ENCODE measurements around the gene CORO2B.
"Not testable (repeated sequence)": the region's sequence is repeated elsewhere in the genome, so short reads cannot be mapped to it uniquely, and the experiment has no call there.

The CORO2B gene

DNA sequence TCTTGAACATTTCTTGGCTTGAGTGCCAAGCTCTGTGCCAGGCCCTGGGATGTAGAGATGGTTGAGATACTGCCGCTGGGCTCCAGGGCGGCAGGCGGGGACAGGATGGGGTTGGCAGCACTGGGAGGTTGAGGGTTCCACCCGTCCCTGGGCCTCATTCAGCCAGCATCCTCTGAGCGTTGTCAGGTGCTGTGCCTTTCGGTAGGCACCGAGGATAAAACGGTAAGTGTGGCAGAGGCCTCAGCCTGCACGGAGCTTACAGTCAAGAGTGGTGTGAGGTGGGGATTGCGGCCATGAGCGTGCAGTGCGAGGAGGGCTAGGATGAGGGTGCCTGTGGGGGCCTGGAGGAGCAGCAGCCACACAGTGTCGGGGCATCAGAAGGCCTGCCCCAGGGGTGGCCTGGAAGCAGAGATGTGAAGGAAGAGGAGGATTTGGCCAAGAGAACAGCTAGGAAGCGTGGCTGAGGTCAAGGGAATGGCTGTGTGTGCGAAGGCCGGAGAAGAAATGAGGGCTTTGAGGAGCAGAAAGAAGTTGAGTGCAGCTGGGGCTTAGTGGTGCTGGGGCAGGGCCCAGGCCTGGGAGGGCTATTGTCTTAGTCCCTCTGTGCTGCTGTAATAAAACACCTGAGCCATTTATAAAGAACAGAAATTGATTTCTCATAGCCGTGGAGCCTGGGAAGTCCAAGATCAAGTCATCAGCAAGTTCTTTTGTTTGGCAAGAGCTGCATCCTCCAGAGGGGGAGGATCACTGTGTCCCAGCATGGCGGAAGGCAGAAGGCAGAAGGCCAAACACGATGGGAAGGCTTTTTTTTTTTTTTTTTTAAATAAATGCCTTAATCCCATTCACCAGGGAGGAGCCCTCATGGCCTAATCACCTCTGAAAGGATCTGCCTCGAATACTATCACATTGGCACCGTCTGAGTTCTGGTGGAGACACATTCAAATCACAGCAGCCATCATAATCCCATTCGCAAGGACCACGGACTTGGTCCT lies 22.7 kb downstream of the CORO2B start:
- H3K4me1 ChIP-seq (ENCODE audit: control insufficient read depth, insufficient read depth, low read length), result peaks cover 28% of the 10 kb centered on the region
- H3K9me3 ChIP-seq (ENCODE audit: control insufficient read depth, insufficient read depth, low read length), result no peaks in the 10 kb centered on the region
- H3K27ac ChIP-seq (ENCODE audit: low read depth, low read length), result peak overlapping the region; percentile 40
- no peak overlapping the region for H3K4me3 ChIP-seq (ENCODE audit: low read depth, low read length)
- H3K36me3 ChIP-seq (ENCODE audit: control insufficient read depth, insufficient read depth, low read length), result no peaks in the 10 kb centered on the region
- H3K9ac ChIP-seq (ENCODE audit: low read depth, low read length), result no peak overlapping the region
- H3K27me3 ChIP-seq (ENCODE audit: control insufficient read depth, insufficient read depth, low read length), result no peaks in the 10 kb centered on the region

DNA sequence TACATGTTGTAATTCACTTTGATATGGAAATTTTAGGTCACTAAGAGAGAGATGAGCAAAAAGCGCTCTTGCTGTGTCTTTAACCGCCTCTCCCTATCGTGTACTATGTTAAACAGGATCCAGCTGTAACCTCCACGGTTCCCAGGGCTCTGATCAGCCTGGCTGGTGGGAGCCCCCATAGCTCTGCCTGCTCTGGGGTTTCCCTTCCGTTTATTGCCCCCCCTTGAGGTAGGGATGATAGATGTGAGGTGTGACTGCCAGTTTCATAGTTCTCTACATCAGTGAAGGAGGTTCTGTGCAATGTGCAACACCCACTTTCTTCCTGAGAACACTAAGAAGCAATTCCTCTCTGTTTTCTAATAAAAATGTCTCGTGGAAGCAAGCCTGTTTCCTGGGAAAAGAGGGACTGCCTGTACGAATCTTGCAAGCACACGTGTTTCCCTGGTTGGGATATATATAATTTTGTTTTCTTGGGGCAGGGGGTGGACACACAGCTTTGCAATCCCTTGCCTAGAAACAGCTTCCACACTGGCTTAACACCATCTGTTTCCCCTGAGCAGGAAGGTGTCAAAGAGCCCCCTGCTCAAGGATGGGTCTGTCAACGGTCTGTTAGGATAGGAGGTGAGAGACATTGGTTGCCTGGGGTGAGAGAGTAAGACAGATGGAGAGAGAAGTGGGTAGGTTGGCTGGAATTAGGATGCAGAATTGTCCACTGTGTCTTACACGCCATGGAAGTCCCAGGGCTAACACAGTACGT lies 23.8 kb downstream of the CORO2B start:
- H3K27ac ChIP-seq (ENCODE audit: low read depth, low read length), result no peak overlapping the region
- H3K36me3 ChIP-seq (ENCODE audit: control insufficient read depth, insufficient read depth, low read length), result no peaks in the 10 kb centered on the region
- H3K9ac ChIP-seq (ENCODE audit: low read depth, low read length), result no peak overlapping the region
- no peaks in the 10 kb centered on the region for H3K27me3 ChIP-seq (ENCODE audit: control insufficient read depth, insufficient read depth, low read length)
- no peaks in the 10 kb centered on the region for H3K9me3 ChIP-seq (ENCODE audit: control insufficient read depth, insufficient read depth, low read length)
- no peak overlapping the region for H3K4me3 ChIP-seq (ENCODE audit: low read depth, low read length)
- H3K4me1 ChIP-seq (ENCODE audit: control insufficient read depth, insufficient read depth, low read length), result peaks cover 28% of the 10 kb centered on the region

DNA sequence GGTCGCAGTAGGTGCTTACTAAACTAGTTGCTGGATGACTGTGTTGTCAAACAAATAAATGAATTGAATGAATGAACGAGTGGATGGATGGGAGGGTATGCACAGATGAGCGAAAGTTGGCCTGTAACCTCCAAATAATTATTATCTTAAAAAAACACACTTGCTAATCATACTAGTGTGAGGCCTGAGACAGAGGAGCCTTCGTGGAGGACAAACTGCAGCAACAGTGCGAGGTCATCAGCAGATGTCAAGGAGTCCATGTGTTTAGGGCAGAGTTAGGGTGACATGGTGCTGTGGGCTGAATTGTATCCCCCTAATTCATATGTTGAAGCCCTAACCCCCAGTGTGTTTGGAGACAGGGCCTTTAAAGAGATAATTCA lies 24.4 kb downstream of the CORO2B start:
- H3K36me3 ChIP-seq (ENCODE audit: control insufficient read depth, insufficient read depth, low read length), result no peaks in the 10 kb centered on the region
- no peaks in the 10 kb centered on the region for H3K27me3 ChIP-seq (ENCODE audit: control insufficient read depth, insufficient read depth, low read length)
- no peak overlapping the region for H3K4me3 ChIP-seq (ENCODE audit: low read depth, low read length)
- H3K4me1 ChIP-seq (ENCODE audit: control insufficient read depth, insufficient read depth, low read length), result peaks cover 30% of the 10 kb centered on the region
- H3K9ac ChIP-seq (ENCODE audit: low read depth, low read length), result no peak overlapping the region
- no peak overlapping the region for H3K27ac ChIP-seq (ENCODE audit: low read depth, low read length)
- no peaks in the 10 kb centered on the region for H3K9me3 ChIP-seq (ENCODE audit: control insufficient read depth, insufficient read depth, low read length)

DNA sequence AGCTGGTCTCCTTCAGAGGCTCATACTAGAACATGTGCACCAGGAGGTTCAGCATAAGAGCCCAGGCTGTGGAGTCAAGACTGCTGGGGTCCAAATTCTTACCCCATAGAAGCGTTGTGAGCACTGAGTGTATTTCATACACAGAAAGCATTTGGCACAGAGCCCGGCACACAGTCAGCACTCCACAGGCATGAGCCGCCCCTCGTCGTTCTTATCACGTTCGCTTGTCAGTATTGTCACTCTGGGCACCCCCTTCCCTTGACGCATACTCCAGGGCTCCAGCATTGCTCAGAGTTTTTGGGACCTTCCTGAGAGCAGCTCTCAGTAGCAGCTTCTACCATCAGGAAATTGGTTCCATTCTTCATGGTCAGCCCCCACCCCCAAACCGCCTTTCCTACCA lies 25.2 kb downstream of the CORO2B start:
- no peak overlapping the region for H3K27ac ChIP-seq (ENCODE audit: low read depth, low read length)
- no peaks in the 10 kb centered on the region for H3K36me3 ChIP-seq (ENCODE audit: control insufficient read depth, insufficient read depth, low read length)
- H3K9ac ChIP-seq (ENCODE audit: low read depth, low read length), result no peak overlapping the region
- H3K27me3 ChIP-seq (ENCODE audit: control insufficient read depth, insufficient read depth, low read length), result no peaks in the 10 kb centered on the region
- no peaks in the 10 kb centered on the region for H3K9me3 ChIP-seq (ENCODE audit: control insufficient read depth, insufficient read depth, low read length)
- peaks cover 37% of the 10 kb centered on the region for H3K4me1 ChIP-seq (ENCODE audit: control insufficient read depth, insufficient read depth, low read length)
- H3K4me3 ChIP-seq (ENCODE audit: low read depth, low read length), result no peak overlapping the region

DNA sequence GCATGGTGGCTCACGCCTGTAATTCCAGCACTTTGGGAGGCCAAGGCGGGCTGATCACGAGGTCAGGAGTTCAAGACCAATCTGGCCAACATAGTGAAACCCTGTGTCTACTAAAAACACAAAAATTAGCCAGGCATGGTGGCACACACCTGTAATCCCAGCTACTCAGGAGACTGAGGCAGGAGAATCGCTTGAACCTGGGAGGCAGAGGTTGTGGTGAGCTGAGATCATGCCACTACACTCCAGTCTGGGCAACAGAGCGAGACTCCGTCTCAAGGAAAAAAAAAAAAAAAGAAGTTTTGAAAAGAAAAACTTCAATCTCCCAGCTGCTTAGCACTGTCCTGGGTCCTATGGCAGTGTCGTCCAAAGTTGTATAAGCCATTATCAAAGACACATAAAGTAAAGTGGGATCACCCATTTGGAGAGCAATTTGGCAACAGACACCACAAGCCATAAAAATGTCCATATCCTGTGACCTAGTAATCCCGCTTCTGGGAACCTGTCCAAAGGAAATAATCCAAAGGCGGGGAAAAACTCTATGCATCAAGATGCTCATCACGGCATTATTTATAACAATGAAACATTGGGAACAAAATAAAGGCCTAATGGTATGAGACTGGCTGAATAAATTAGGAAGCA lies 26.2 kb downstream of the CORO2B start:
- H3K4me3 ChIP-seq (ENCODE audit: low read depth, low read length); H3K36me3 ChIP-seq (ENCODE audit: control insufficient read depth, insufficient read depth, low read length); H3K27ac ChIP-seq (ENCODE audit: low read depth, low read length); H3K27me3 ChIP-seq (ENCODE audit: control insufficient read depth, insufficient read depth, low read length); H3K9ac ChIP-seq (ENCODE audit: low read depth, low read length); H3K9me3 ChIP-seq (ENCODE audit: control insufficient read depth, insufficient read depth, low read length): not testable (repeated sequence)
- H3K4me1 ChIP-seq (ENCODE audit: control insufficient read depth, insufficient read depth, low read length), result peaks cover 36% of the 10 kb centered on the region

DNA sequence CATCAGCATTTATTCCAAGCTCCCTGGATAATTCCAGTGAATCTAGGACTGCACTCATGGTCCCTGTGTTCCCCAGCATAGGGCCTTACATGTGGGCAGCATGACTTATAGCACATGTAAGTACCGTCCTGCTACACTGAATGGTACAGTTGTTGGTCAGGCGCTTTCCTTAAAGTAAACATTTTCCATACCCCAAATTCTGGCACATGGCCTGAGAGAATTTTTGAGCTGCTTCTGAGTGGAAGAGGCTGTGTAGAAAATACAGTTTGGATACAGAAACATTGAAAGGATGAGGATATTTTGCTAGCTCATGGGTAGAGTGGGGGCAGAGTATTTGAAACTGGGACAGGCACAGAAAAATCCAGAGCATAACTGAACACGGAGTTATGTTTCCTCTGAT lies 27.6 kb downstream of the CORO2B start:
- Histone ChIP-seq H3K27ac (ENCODE audit: low read depth, low read length) (no peak overlapping the region), H3K27me3 (ENCODE audit: control insufficient read depth, insufficient read depth, low read length) (no peaks in the 10 kb centered on the region), H3K9me3 (ENCODE audit: control insufficient read depth, insufficient read depth, low read length) (no peaks in the 10 kb centered on the region), H3K36me3 (ENCODE audit: control insufficient read depth, insufficient read depth, low read length) (no peaks in the 10 kb centered on the region), H3K4me1 (ENCODE audit: control insufficient read depth, insufficient read depth, low read length) (peaks cover 32% of the 10 kb centered on the region), H3K4me3 (ENCODE audit: low read depth, low read length) (no peak overlapping the region), H3K9ac (ENCODE audit: low read depth, low read length) (no peak overlapping the region)

DNA sequence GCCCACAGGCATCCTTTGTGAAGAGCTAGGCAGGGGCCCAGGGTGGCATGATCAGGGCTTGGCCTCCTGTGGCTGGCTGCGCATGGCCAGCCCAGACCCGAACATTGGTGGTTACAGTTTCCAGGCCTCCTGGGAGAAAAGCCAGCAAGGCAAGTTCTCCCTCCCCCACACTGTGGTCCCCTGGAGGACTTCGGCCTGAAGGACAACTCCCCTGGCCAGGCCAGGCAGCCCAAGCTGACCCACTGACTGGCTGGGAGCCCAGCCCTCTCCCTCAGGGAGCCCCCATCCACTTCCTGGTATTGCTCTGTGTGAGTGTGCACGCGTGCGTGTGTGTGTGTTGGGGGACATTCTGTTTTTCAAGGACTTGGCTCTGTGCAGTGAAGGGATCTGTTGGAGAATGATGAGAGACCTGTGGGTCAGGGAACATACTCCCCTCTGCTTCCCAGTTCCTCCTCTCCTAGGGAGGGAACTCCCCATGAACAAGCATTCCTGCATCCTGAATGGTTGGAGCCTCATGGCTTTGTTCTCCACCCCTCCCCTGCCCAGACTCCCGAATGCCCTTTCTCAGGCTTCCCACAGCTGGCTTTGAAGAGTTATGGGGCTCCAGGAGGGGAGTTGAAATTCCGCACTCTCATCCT lies 29.5 kb downstream of the CORO2B start:
- Histone ChIP-seq H3K9me3 (ENCODE audit: control insufficient read depth, insufficient read depth, low read length) (no peaks in the 10 kb centered on the region), H3K4me1 (ENCODE audit: control insufficient read depth, insufficient read depth, low read length) (peaks cover 28% of the 10 kb centered on the region), H3K36me3 (ENCODE audit: control insufficient read depth, insufficient read depth, low read length) (no peaks in the 10 kb centered on the region), H3K9ac (ENCODE audit: low read depth, low read length) (no peak overlapping the region), H3K27ac (ENCODE audit: low read depth, low read length) (no peak overlapping the region), H3K4me3 (ENCODE audit: low read depth, low read length) (no peak overlapping the region), H3K27me3 (ENCODE audit: control insufficient read depth, insufficient read depth, low read length) (no peaks in the 10 kb centered on the region)

DNA sequence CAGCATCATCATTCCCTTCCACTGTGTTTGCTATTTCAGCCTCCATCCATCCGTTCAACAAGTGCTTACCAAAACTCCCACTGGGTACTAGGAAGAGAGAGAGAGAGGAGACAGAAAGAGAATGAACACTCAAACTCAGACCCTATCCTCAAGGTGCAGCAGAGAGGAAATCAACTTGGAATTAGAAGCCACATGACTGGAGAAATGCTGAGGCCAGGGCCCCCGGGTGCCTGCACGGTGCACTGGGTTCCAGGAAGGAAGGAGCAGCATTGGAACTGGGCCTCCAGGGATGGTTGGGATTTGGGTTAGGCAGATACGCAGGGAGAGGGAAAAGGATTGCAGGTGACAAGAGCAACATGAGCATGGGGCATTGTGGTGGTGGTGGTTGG lies 30.0 kb downstream of the CORO2B start:
- no peaks in the 10 kb centered on the region for H3K27me3 ChIP-seq (ENCODE audit: control insufficient read depth, insufficient read depth, low read length)
- no peaks in the 10 kb centered on the region for H3K9me3 ChIP-seq (ENCODE audit: control insufficient read depth, insufficient read depth, low read length)
- H3K27ac ChIP-seq (ENCODE audit: low read depth, low read length), result no peak overlapping the region
- H3K4me3 ChIP-seq (ENCODE audit: low read depth, low read length), result no peak overlapping the region
- peaks cover 28% of the 10 kb centered on the region for H3K4me1 ChIP-seq (ENCODE audit: control insufficient read depth, insufficient read depth, low read length)
- no peaks in the 10 kb centered on the region for H3K36me3 ChIP-seq (ENCODE audit: control insufficient read depth, insufficient read depth, low read length)
- H3K9ac ChIP-seq (ENCODE audit: low read depth, low read length), result no peak overlapping the region

DNA sequence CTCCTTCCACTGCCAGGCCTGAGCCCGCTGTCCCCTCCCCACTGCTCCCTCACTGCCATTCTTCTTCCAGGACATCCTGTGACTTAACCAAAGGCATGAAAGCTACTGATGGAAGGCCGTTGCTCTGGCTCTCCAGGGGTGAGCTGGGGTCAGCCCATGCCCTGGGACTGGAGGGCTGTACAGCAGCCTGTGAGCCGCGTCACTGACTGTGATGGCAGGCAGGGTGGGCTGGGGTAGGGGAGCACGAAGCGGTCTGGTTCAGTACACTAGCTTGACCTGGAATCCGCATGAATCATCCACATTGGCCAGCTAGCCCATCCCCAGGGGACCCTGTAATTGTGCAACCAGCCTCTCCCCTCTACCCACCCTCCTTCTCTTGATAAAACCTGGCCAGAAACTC lies 30.8 kb downstream of the CORO2B start:
- no peak overlapping the region for H3K4me3 ChIP-seq (ENCODE audit: low read depth, low read length)
- no peak overlapping the region for H3K9ac ChIP-seq (ENCODE audit: low read depth, low read length)
- H3K36me3 ChIP-seq (ENCODE audit: control insufficient read depth, insufficient read depth, low read length), result no peaks in the 10 kb centered on the region
- no peaks in the 10 kb centered on the region for H3K27me3 ChIP-seq (ENCODE audit: control insufficient read depth, insufficient read depth, low read length)
- H3K4me1 ChIP-seq (ENCODE audit: control insufficient read depth, insufficient read depth, low read length), result peaks cover 35% of the 10 kb centered on the region
- H3K27ac ChIP-seq (ENCODE audit: low read depth, low read length), result no peak overlapping the region
- H3K9me3 ChIP-seq (ENCODE audit: control insufficient read depth, insufficient read depth, low read length), result no peaks in the 10 kb centered on the region

DNA sequence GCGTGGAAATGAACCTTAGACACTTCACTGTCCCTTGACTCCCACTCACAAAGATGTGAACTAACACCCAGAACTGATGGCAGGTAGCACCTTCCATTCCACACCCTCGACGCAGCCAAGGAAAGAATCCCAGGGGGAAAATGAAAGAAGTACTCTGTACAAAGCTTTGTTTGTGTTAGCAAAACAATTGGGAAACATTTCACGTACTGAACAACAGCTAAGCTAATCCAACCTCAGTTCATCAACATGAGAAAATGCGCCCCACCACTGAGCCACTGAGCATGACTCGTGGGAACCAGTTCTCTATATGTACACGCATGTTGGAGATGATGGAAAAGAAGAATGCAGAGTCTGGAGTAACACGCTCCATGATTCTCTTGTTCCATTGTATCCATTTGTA lies 32.0 kb downstream of the CORO2B start:
- no peaks in the 10 kb centered on the region for H3K27me3 ChIP-seq (ENCODE audit: control insufficient read depth, insufficient read depth, low read length)
- peaks cover 40% of the 10 kb centered on the region for H3K4me1 ChIP-seq (ENCODE audit: control insufficient read depth, insufficient read depth, low read length)
- H3K9me3 ChIP-seq (ENCODE audit: control insufficient read depth, insufficient read depth, low read length), result no peaks in the 10 kb centered on the region
- H3K9ac ChIP-seq (ENCODE audit: low read depth, low read length), result no peak overlapping the region
- no peaks in the 10 kb centered on the region for H3K36me3 ChIP-seq (ENCODE audit: control insufficient read depth, insufficient read depth, low read length)
- H3K4me3 ChIP-seq (ENCODE audit: low read depth, low read length), result no peak overlapping the region
- H3K27ac ChIP-seq (ENCODE audit: low read depth, low read length), result no peak overlapping the region

Data from HUES48 (cell line).